ENCODE results near the gene NENF. TPM values are rescaled to one million over a fixed set of nuclear protein-coding genes. Genes with fewer than 3 reads are reported as not detected.
A peak's percentile ranks its signal among the peaks of the same experiment; 100 is the strongest.

The NENF gene
- total RNA-seq, 1 experiment from 2014 or later = 71.8 TPM

DNA sequence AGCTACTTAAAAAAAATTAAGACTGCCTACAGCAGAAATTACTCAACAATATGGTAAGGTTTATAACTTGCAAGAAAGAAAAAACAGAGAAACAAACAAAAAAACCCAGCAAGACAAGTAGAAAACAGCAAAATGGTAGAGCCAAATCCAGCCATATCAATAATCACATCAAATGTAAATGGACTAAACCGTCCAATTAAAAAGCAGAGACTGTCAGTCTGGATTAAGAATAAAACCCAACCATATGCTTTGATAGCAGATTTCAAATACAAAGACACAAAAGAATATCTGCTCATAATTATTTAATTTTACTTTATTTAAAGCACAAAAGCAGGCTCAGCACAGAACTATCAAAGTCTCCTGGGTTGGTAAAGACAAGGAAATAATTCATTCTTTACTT lies 35.5 kb upstream of the NENF start:
- CTCF ChIA-PET = no interaction called here

DNA sequence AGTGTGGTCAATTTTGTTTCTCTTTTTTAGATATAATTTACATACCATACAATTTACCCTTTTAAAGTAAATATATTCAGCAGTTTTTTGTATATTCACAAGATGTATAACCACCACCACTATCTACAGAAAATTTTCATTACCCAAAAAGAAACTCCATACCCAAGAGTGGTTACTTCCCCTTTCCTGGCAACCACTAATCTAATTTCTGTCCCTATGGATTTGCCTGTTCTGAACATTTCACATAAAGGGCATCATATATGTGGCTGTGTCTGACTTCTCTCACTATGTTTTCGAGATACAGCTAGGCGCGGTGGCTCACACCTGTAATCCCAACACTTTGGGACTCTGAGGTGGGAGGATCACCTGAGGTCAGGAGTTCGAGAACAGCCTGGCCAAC lies 31.7 kb upstream of the NENF start:
- DNase-seq = no peak
- H3K4me3 ChIP-seq = no peak overlapping the region
- ChIA-PET POLR2A (ENCODE audit: unreplicated experiment) (no interaction called here), CTCF (no interaction called here)
- no peak overlapping the region for H2AFZ ChIP-seq
- TF ChIP-seq, protein P1, sequence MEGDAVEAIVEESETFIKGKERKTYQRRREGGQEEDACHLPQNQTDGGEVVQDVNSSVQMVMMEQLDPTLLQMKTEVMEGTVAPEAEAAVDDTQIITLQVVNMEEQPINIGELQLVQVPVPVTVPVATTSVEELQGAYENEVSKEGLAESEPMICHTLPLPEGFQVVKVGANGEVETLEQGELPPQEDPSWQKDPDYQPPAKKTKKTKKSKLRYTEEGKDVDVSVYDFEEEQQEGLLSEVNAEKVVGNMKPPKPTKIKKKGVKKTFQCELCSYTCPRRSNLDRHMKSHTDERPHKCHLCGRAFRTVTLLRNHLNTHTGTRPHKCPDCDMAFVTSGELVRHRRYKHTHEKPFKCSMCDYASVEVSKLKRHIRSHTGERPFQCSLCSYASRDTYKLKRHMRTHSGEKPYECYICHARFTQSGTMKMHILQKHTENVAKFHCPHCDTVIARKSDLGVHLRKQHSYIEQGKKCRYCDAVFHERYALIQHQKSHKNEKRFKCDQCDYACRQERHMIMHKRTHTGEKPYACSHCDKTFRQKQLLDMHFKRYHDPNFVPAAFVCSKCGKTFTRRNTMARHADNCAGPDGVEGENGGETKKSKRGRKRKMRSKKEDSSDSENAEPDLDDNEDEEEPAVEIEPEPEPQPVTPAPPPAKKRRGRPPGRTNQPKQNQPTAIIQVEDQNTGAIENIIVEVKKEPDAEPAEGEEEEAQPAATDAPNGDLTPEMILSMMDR (conservative IDR thresholded peaks at IDR 0.05) = no peak
- no peak for TF ChIP-seq EZH2 (IDR thresholded peaks at IDR 0.05; ENCODE audit: low read depth)
- peaks cover 24% of the 10 kb centered on the region for H3K9me3 ChIP-seq (ENCODE audit: insufficient read depth, low read depth)
- H3K36me3 ChIP-seq (ENCODE audit: low read depth) = peaks cover 40% of the 10 kb centered on the region
- intact Hi-C loops (cut with micrococcal nuclease; ENCODE audit: unreplicated experiment) = no loop called here
- peak overlapping the region; percentile 94; the same call in 1 of the 2 replicates for H3K27ac ChIP-seq
- H3K79me2 ChIP-seq (ENCODE audit: low read depth) = no peaks in the 10 kb centered on the region
- H4K20me1 ChIP-seq (ENCODE audit: insufficient read depth) = no peaks in the 10 kb centered on the region
- H3K9me2 ChIP-seq (ENCODE audit: insufficient read depth) = no peaks in the 10 kb centered on the region
- H3K4me1 ChIP-seq (replicated peaks; ENCODE audit: insufficient read depth) = peaks cover 19% of the 10 kb centered on the region
- H3K27me3 ChIP-seq (ENCODE audit: insufficient read depth, low read depth) = no peaks in the 10 kb centered on the region
- no peak overlapping the region for H3K4me2 ChIP-seq
- BruUV-seq (replicated peaks) = no TSS peak
- H3F3A ChIP-seq (ENCODE audit: insufficient read depth, low read depth) = peaks cover 17% of the 10 kb centered on the region

More for the DNA sequence above, 35.5 kb upstream of the NENF start:
- Histone ChIP-seq H2AFZ (no peak overlapping the region), H4K20me1 (ENCODE audit: insufficient read depth) (no peaks in the 10 kb centered on the region), H3K79me2 (ENCODE audit: low read depth) (no peaks in the 10 kb centered on the region), H3K9me3 (ENCODE audit: insufficient read depth, low read depth) (peaks cover 35% of the 10 kb centered on the region), H3K9me2 (ENCODE audit: insufficient read depth) (no peaks in the 10 kb centered on the region), H3F3A (ENCODE audit: insufficient read depth, low read depth) (peaks cover 13% of the 10 kb centered on the region), H3K27ac (no peak overlapping the region), H3K4me1 (replicated peaks; ENCODE audit: insufficient read depth) (peaks cover 7% of the 10 kb centered on the region), H3K27me3 (ENCODE audit: insufficient read depth, low read depth) (no peaks in the 10 kb centered on the region), H3K4me2 (no peak overlapping the region), H3K36me3 (ENCODE audit: low read depth) (peaks cover 30% of the 10 kb centered on the region), H3K4me3 (no peak overlapping the region)
- DNase-seq = no peak
- POLR2A ChIA-PET (ENCODE audit: unreplicated experiment) = no interaction called here
- TF ChIP-seq EZH2 (IDR thresholded peaks at IDR 0.05; ENCODE audit: low read depth) = no peak
- TF ChIP-seq, protein P1 (conservative IDR thresholded peaks at IDR 0.05) = no peak
- intact Hi-C loops (cut with micrococcal nuclease; ENCODE audit: unreplicated experiment) = no loop called here
- BruUV-seq (replicated peaks) = no TSS peak

DNA sequence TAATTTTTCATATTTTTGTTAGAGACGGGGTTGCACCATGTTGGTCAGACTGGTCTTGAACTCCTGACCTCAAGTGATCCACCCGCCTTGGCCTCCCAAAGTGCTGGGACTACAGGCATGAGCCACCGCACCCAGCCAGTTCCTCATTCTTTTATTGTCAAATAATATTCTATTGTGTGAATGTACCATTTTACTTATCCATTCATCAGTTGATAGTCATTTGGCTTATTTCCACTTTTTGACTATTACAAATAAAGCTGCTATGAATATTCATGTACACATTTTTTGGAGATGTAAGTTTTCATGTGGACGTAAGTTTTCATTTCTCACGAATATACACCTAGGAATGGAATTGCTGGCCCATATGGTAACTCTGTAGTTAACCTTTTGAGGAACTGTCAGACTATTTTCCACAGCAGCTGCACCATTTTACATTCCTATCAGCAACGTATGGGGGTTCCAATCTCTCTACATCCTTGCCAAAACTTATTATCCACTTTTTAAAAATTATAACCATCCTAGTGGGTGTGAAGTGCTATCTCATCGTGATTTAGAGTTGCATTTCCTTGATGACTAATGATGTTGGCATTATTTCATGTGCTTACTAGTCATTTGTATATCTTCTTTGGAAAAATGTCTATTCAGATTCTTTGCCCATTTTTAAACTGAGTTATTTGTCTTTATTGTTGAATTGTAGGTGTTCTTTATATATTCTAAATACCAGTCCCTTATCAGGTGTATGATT lies 30.7 kb upstream of the NENF start:
- intact Hi-C loops (cut with micrococcal nuclease; ENCODE audit: unreplicated experiment) = no loop called here
- Histone ChIP-seq H3K4me2 (peak overlapping the region; percentile 24; the same call in 1 of the 2 replicates), H3K27me3 (ENCODE audit: insufficient read depth, low read depth) (no peaks in the 10 kb centered on the region), H3K4me1 (replicated peaks; ENCODE audit: insufficient read depth) (peaks cover 19% of the 10 kb centered on the region), H3K9me2 (ENCODE audit: insufficient read depth) (no peaks in the 10 kb centered on the region), H3F3A (ENCODE audit: insufficient read depth, low read depth) (peaks cover 14% of the 10 kb centered on the region), H2AFZ (no peak overlapping the region), H3K79me2 (ENCODE audit: low read depth) (no peaks in the 10 kb centered on the region), H4K20me1 (ENCODE audit: insufficient read depth) (no peaks in the 10 kb centered on the region), H3K9me3 (ENCODE audit: insufficient read depth, low read depth) (peaks cover 17% of the 10 kb centered on the region), H3K27ac (peak overlapping the region; percentile 94), H3K36me3 (ENCODE audit: low read depth) (peaks cover 35% of the 10 kb centered on the region), H3K4me3 (no peak overlapping the region)
- BruUV-seq (replicated peaks) = TSS peak; percentile 16
- POLR2A ChIA-PET (ENCODE audit: unreplicated experiment) = no interaction called here
- no peak for TF ChIP-seq EZH2 (IDR thresholded peaks at IDR 0.05; ENCODE audit: low read depth)
- TF ChIP-seq, protein P1 (conservative IDR thresholded peaks at IDR 0.05) = no peak
- peak; percentile 20 to 60 for DNase-seq
- CTCF ChIA-PET = no interaction called here
